Endometrial microvascular endothelial cells (primary cell): ENCODE results near the gene NDUFAF5. TPM values are rescaled to one million over a fixed set of nuclear protein-coding genes. Genes with fewer than 3 reads are reported as not detected.

Experiments
- in situ Hi-C: cut with HindIII; loops from 2 replicates; pipeline ENCODE4 v1.10.0; 2017; ENCODE audit warnings: low sequenced_read_pairs, low pct_unique_long_range_greater_than_20kb; ENCODE audit errors: inconsistent ontology term
- total RNA-seq: library from RNA; depleted of rRNA; stranded (reverse); fragments of >200 nt; gene quantifications from one replicate; pipeline ENCODE4 v1.2.3, GENCODE V29; 2015; ENCODE audit errors: inconsistent ontology term

Gene NDUFAF5
- total RNA-seq, 1 donor from 2014 or later = 25.8 TPM

DNA sequence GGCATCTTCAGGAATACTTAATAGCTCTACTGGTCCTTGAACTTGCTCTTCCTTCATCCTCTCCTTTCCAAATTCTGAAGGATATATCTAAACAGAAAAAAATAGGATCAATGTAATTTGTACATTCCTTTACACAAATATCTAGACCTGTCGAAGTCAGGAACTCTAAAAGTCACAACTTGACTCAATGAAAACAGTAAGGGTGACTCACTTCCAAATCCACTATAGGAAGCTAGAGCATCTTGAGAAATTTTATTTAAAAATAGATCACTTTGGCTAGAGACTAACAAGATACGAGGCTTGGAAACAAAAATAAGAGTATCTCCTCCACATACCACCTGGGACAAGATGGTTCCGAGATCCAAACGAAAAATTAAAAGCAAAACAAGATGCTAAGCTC lies 12.3 kb upstream of the NDUFAF5 start:
- in situ Hi-C loops = no loop called here

DNA sequence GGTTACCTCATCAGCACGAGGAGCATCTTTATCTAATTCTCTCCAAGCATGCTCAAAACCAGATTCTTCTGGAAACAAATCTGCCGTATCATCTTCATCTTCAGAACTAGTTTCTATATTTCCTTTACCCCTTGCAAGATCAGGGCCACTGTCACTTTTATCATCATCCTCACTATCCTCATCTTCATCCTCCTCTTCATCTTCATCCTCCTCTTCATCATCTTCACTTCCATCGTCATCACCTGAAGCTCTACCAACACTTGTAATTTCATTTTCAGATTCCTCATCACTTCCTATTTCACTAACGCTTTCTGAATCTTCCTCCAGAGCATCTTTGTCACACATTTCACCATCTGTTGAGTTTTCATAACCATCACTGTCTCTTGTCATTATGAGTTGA lies 9.0 kb upstream of the NDUFAF5 start:
- in situ Hi-C loops = no loop called here

DNA sequence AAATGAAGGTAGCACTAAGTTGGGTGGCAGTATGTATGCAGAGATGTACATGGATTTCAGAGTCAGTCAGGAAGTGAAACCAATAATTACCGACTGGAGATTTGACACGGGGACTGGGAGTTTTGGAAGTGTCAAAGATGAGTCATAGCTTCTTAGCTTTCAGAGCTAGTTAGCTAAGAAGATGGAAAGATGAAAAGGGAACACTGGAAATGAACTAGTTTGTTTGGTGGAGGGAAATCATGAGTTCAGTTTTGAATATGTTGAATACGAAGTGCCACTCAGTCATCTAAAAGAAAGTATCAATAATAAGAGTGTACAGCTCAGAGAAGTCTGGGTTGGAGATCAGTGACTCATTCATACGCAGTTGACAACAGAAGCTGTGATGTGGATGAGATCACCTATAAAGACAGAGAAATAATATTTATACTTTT lies 7.6 kb upstream of the NDUFAF5 start:
- in situ Hi-C loops = no loop called here

DNA sequence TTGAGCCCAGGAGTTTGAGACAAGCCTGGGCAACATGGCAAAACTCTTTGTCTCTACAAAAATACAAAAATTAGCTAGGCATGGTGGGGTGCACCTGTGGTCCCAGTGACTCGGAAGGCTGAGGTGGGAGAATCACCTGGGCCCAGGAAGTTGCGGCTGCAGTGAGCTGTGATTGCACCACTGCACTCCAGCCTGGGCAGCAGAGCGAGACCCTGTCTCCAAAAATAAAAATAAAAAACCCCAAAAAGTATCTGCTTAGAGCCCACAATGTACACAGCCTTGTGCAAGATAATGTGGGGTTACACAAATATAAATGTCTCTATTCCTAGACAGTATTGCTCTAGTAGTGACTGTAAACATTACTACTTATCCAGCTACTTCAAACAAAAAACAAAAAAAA lies 6.0 kb upstream of the NDUFAF5 start:
- in situ Hi-C loops = no loop called here

DNA sequence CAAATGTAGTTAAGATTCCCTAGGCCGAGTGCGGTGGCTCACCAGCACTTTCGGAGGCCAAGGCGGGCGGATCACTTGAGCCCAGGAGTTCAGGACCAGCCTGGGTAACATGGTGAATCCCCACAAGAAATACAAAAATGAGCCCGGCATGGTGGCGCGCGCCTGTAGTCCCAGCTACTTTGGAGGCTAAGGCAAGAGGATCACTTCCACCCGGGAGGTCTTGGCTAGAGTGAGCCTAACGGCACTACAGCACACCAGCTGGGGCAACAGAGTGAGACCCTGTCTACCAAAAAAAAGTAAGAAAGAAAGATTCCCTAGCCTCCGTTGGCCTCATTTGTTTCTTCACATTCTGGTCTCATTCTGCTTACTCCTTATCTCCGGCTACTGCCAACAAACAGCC lies 1.3 kb upstream of the NDUFAF5 start:
- in situ Hi-C loops = no loop called here

DNA sequence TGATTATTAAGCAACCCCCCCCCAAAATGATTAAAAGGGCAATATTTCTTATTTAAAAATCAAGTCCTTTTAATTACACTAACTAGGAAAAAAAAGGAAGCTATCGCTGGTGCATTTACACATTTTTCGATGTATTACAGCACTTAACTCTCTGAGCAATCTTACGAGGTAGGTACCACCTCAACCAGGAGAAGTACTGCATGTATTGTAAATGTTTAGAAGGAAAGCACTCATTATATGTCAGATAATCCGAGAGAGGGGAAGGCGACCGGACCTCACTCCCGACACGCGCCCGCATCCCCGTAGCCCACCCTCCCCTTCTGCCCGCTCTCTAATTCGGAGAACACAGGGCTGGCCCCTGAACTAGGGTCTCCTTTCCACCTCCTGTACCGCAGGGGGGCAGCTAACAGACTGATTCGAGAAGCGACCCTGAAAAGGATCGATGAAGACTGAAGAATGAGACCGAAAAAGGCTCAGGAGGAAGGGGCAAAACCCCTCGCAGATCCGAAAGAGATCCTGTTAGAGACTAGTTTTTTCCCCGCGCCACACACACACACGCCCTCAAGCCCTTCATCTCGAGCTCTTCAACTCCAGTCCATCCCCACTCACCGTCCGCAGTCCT lies 446 bp upstream of the NDUFAF5 start:
- in situ Hi-C loops = no loop called here

DNA sequence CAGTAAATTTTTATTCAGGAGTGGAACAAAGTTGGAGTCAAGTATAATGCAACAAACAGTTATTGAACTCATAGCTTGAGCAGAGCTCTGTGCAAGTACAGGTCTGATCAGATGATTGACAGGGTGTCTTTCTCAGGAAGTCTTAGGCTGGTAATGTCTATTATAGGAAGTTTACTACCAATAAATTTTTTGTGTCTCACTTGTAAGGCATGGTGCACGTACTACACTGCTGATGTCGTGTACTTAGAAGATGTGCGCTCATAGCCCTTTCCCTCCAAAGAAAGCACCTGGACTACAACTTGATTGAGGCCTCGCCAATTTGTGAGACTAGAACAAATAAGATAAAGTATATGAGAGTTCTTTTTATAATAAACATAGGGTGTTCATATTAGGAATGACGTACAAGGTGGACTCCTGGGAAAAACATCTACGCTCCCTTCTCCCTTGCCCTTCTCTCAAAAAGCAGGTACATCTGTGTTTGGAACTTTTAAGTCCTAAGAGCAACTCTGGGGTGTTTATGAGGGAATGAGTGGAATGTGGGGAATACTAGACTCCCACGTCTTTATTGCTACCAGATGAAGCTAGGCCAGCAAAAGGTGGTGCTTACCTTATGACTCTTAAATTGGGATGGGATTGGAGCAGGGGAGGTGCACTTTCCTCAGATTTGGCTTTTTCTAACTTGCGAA lies 1.5 kb downstream of the NDUFAF5 start:
- in situ Hi-C loops = no loop called here

DNA sequence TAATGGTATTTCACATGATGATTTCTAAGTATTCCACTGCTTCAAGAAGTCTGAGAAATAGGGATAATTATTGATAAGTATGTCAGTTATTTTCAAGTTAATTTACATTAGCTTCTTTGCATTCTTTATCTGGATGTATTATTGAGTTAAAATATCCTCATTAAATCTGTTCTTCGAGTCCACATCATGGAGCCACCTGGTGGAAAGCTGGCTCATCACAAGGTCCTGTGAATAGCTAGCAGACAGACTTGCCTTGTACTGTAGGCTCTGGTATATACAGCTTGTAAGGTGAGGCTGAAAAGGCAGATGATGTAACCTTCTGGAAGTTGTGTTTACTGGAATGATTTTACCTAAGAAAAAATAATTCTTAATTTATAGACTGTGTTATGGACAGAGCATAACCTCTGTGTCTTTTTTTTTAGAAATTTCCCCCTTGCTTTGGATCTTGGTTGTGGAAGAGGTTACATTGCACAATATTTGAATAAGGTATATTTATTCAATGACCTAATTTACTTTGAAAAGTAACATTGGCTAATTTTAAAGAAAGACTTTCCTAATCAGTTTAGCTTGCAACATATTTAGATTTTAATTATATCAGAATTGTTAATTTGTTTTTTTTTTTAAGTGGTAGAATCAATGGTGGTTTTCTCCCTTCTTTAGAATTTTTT lies 3.5 kb downstream of the NDUFAF5 start:
- in situ Hi-C loops = no loop called here

DNA sequence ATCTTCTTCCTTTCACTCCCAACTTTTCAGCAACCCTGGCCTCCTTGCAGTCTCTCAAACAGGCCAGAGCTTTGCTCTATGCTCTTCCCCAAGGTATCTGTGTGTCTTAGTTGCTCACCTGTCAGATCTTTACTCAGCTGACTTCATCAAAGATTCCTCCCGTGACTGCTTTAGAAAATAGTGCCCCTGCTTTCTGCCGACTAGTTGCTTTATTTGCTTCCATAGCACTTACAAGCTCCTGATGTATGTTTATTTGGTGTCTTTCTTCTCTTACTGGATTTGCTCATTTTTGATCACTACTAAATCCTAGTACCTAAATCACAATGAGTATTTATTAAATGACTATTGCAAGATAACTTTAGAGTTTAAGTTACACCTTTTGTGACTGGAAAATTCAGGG lies 5.9 kb downstream of the NDUFAF5 start:
- in situ Hi-C loops = no loop called here

DNA sequence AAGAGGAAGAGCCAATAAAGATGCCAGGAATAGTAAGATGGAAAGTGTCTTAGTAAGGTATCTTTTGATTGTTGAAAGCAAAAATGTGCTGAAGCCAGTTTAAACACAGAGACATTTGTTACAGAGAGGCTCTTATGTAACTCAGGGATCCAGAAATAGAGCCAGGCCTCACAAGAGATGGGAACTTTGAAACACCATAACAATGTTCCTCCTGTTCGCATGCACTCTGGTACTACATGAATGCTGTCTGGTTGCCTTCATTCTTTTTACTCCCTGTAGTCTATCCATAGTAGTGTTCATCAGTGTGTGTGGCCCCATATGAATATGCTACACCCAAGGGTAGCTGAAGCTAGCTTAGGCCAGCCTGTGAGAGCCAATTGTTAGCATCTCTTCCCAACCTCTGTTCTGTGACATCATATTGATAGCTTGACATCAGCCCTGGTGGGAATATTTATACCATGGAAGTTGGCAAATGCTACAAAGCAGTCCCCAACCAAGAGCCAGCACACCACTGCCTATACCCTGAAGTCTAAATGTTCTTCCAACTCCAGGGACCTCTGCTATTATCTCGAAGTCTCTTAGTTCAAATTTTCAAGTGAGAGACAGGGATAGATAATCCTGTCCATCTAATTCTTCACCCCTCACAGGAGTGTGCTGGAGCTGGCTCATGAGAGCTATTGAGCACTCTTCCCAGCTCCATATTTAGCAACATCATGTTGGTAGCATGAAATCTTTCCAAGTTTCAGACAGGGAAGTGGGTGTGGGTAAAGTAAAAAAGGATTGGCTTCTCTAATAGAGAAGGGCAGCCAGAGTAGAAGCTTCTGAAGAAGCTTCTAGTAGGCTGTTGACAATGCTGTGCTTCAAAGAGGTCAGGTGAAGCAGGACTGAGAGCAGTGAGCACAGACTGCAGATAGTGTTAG lies 7.0 kb downstream of the NDUFAF5 start:
- in situ Hi-C loops = no loop called here

DNA sequence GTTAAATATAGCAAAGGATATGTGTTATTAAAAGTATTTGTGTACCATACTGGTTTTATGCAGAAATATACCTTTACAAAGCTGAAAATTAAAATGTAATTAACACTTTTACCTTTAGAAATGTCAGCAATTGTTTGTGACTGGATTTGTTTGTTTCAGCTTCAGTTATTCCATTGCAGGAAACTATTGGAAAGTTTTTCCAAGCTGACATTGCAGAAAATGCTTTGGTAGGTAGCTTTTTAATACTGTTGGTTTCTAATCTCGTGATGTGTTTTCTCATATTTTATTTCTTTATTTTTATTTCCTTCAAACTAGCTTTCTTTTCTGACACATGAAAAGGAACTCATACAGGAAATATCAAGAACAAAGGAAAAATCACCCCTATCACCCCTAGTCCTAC lies 8.2 kb downstream of the NDUFAF5 start:
- in situ Hi-C loops = no loop called here

DNA sequence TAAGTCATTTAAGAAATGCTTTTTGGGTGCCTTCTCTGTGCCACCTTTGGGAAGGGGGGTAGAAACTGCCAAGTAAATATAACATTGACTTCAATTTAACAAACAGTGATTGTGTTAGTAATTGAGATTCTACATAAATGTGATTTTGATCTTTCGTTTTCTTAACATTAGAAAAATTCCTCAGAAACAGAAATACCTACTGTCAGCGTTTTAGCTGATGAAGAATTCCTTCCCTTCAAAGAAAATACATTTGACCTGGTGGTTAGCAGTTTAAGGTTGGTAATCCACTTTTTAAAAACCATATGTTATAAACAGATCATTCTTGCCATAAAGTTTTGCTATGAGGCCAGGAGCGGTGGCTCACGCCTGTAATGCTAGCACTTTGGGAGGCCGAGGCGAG lies 9.8 kb downstream of the NDUFAF5 start:
- in situ Hi-C loops = no loop called here

DNA sequence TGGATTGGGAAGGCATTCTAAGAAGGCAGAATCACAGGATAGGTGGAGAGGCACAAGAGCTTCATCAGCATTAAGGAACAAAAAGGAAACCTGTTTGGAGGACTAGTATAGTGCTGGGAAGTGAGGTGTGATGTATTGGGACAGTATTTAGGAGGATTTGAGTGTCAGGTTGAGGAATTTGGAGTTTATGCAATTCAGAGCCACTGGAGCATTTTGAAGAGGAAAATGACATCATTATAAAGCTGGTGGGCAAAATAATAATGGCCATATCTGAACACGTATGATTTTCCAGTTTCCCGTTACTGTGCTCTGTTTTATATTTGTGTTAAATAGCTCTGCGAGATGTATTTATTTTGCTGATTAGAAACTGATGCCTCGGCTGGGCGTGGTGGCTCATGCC lies 14.2 kb downstream of the NDUFAF5 start:
- in situ Hi-C loops = no loop called here

DNA sequence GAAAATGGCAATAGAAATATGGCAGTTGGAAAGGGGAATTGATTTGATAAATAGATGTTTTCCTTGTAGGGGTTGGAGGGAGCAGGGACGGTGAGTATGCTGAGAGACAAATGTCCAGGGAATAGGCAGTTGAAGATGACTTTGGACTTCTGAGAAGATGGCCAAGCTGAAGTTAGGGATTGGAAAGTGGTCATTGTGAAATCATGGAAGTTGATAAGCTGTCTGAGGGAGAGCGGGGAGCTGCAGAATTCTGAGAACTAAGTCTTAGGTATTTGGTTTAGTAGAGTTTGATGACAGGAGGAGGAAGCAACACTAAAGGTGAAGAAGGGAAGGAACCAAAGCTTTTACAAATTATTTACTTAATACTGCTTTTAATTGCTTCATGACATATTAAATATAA lies 15.1 kb downstream of the NDUFAF5 start:
- in situ Hi-C loops = no loop called here

DNA sequence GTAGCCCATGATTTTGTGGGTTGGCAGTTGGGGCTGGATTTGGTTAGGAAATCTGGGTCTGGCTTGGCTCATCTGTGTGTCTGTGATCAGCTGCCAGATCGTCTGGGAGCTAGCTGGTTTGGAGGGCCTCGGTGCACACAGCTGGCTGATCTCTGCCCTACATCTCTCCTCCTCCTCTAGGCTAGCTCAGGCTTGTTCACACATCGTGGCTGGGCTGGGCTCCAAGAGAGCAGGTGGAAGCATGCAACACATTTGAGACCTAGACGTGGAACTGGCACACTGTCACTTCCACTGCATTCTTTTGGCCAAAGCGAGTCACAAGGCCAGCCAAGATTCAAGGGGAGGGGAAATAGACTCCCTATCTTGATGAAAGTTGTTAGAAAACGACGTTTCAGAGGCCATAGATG lies 15.9 kb downstream of the NDUFAF5 start:
- in situ Hi-C loops = no loop called here

DNA sequence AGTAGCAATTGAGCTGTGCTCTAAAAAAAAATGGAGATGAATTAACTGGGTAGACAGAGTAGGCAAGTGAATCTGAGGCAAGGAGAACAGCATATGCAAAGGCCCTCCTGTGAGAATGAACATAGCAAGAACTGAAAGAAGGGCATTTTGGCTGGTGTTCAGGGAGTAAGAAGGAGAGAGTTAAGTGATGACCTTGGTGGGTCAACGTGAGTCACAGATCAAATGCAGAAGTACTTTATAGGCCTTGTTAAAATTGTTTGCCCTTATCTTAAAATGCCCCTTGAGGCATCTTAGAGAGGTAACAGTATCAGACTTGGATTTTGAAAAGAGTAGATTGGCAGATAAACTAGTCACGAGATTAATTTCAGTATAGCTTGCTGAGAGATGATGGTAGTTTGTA lies 24.5 kb downstream of the NDUFAF5 start:
- in situ Hi-C loops = no loop called here

DNA sequence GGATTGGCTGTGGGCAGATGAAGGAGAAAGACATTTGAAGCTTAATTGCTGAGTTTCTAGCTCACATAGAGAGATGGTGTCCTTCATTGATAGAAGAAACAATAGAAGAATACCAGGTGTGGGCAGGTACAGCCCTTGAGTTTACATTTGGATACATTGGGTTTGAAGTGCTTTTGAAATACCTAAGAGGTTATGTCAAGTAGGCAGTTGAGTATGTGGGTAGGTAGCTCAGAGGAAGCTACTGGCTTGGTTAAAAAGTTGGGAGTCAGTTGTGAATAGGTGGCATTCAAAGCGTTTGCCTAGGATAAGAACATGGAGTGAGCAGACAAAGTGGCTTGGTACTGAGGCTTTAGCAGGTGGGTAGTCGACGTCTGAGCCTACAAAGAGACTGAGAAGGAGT lies 25.0 kb downstream of the NDUFAF5 start:
- in situ Hi-C loops = no loop called here

DNA sequence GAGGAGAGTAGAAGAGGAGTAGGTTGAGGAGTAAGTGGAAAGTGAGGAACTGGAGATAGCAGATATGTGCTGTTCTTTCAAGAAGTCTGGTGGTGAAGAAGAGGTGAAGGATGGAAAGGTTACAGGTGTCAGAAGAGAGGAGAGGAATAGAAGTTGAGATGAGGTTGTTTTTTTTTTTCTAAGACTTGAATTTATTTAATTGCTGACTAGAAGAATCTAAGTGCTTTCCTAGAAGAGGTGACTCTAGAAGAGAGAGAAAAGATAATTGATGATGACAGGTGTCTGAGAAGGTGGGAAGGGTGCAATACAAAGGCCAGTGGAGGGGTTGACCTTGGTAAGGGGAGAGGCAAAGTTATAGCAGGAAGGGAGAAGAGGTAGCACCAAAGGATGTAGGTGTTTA lies 25.6 kb downstream of the NDUFAF5 start:
- in situ Hi-C loops = no loop called here

DNA sequence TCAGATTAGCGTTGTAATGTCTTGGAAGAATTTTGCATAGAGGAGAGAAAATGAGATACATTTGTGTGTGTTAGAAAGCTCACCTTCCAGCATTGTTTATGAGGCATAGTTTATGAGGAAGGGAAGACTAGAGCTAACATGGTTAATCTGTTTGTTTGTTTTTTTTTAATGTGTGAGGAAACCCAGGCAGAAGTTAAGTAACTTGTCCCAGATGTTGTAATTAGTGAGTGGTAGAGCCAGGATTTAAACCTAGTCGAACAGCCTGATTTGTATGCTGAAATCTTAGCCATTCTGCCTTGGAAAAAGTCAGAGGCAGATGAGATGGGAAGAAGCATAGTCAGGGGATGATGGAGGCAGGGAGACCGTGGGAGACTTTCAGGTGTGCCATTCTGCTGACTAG lies 29.1 kb downstream of the NDUFAF5 start:
- in situ Hi-C loops = no loop called here
